Activated CD8-positive, alpha-beta memory T cell treated with anti-CD3 and anti-CD28 coated beads for 48 hours (primary cell): ENCODE results near the gene TWNK.
"Not testable (repeated sequence)": the region's sequence is repeated elsewhere in the genome, so short reads cannot be mapped to it uniquely, and the experiment has no call there.

ENCODE experiments used
- DNase-seq, 3 experiments: peaks; one replicate each; pipeline ENCODE4 v3.0.0-alpha.2; 2020; ENCODE audit warnings: low read depth in 2 of 3, low spot score in 2 of 3

The TWNK gene

GRCh38 chr10:100972904-100973535 is 14.3 kb upstream of the TWNK start:
- no peak for DNase-seq

GRCh38 chr10:100975397-100975796 is 11.9 kb upstream of the TWNK start:
- not testable (repeated sequence) for DNase-seq

- DNase-seq: no peak
These were observed 10.4 kb upstream of the TWNK start for GRCh38 chr10:100976906-100977305.

GRCh38 chr10:100977436-100977835 is 9.9 kb upstream of the TWNK start:
- DNase-seq: no peak

- DNase-seq: no peak
These were observed 9.0 kb upstream of the TWNK start for GRCh38 chr10:100978121-100978900.

GRCh38 chr10:100978901-100979195 is 8.5 kb upstream of the TWNK start:
- no peak for DNase-seq

GRCh38 chr10:100979791-100980272 is 7.5 kb upstream of the TWNK start:
- DNase-seq: no peak

- DNase-seq: no peak
These were observed 7.0 kb upstream of the TWNK start for GRCh38 chr10:100980311-100980710.

- no peak for DNase-seq
These were observed 6.6 kb upstream of the TWNK start for GRCh38 chr10:100980711-100981110.

GRCh38 chr10:100981178-100981772 is 6.1 kb upstream of the TWNK start:
- DNase-seq: no peak

- no peak for DNase-seq
These were observed 4.2 kb upstream of the TWNK start for GRCh38 chr10:100982916-100983830.

GRCh38 chr10:100983868-100984671 is 3.3 kb upstream of the TWNK start:
- no peak for DNase-seq

GRCh38 chr10:100984672-100985177 is 2.6 kb upstream of the TWNK start:
- no peak for DNase-seq

- DNase-seq: no peak
These were observed 2.0 kb upstream of the TWNK start for GRCh38 chr10:100985336-100985735.

GRCh38 chr10:100986623-100986951 is 756 bp upstream of the TWNK start:
- no peak for DNase-seq

- no peak for DNase-seq
These were observed 324 bp downstream of the TWNK start for GRCh38 chr10:100987685-100988049.

- DNase-seq: no peak
These were observed 823 bp downstream of the TWNK start for GRCh38 chr10:100988166-100988565.

- DNase-seq: no peak
These were observed 1.7 kb downstream of the TWNK start for GRCh38 chr10:100989088-100989487.

GRCh38 chr10:100993986-100994708 is 6.8 kb downstream of the TWNK start:
- DNase-seq: no peak

GRCh38 chr10:100995181-100995580 is 7.8 kb downstream of the TWNK start:
- DNase-seq: no peak
